HUDEP-2 (cell line): ENCODE data around the gene PNLIPRP1.

Experiments used
- DNase-seq, 76 experiments: peaks; one replicate each; lab custom pipeline; 2025; ENCODE audit not compliant: unreplicated experiment in 76 of 76; lab: John Stamatoyannopoulos, UW

The PNLIPRP1 gene

DNA sequence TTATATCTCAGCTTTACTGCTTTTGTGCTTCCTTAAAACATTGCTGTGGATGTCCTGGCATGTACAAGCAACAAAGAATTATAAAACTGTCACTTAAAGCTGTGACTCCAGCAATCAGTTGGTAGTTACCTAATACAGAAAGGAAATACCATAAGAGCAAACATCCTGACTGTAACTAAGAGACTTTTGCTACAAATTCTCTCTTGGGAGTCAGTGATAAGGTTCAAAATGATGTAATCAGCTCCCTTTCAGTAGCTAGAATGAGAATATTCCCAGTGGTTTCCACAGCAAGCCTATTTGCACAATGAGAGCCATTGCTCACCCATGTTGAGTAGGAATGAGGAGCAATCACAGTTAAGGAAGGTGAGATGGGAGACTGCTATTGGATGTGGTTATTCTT, 7.6 kb downstream of the PNLIPRP1 start:
- DNase-seq, result no peak

DNA sequence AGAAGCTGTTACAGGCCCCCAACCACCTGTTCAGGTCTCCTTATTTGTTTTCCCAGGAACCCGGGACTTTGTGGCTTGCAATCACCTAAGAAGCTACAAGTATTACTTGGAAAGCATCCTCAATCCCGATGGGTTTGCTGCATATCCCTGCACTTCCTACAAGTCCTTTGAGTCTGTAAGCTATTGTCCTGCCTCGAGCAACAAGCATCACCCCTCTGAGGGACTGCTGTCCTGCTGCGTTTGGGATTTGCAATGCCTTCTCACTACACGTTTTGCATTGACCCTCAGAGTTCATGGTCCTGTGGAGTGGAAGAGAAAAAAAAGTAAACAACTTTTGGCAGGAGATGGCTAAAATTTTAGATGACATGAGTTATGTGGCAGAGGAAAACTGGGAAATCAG, 9.2 kb downstream of the PNLIPRP1 start:
- no peak for DNase-seq

DNA sequence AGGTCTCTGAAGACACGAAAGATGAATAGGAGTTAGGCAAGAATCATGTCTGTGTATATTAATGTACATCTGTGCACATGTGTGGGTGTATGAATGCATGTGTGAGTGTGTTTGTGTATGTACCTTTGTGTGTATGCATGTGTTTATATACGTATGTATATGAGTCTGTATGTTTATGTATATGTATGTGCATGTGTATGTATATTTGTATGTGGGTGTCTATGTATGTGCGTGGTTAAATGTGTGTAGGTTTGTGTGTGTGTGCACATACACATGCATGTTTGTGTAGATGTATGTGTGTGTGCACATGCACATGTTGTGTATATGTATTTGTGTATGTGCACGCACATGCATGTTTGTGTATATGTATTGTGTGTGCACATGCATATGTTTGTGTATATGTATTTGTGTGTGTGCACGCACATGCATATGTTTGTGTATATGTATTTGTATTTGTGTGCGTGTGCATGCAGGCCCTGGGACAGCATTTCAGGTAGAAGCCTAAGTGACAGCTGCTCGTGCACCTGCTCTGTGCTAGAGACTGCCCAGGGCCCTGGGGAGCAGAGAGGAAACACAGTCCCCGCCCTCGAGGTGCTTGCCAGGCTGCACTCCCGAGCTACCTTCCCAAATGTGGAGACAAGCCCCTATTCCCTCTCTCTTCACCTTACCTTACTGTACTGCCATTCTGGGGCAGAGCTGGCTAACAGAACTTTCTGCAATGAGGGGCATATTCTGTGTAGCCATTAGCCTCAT, 12.1 kb downstream of the PNLIPRP1 start:
- DNase-seq, result no peak

DNA sequence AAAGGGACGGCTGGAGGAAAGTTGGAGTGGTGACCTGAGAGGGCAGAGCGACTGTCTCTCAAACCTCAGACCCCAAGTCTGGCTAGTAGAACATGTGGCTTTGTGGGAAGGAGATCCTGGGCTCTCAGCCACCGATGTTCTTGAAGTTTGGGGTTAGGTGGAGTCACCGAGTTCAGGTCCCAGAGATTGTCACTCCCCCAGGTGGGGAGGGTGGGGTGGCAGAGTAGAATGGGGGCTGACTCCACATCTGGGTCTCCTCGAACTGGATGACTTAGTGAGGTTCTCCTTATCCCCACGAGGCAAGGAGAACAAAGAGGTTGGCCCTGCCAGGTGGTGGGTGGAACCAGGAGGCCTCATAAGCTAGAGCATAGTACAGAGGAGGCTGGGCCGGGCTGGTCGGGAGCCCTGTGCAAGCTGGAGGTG, 15.3 kb downstream of the PNLIPRP1 start:
- DNase-seq, result no peak

DNA sequence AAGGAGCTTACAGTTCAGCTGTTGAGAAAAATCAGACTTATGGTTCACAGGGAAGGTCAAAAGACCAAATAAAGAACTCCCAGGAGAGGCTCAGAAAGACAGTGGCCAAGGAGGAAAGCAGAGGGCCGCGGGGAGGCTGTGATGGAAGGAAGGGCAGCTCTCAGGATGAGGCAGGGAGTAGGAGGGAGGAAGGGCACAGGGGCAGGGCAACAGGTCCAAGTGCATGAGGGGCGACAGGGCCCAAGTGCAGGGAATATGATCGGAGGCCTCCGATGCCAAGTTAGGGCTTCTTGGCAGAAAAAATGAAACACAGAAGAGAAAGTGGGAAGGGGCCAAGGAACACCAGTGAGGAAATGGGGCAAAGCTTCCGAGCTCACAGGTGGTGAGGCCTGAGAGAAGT, 16.6 kb downstream of the PNLIPRP1 start:
- DNase-seq, result no peak

DNA sequence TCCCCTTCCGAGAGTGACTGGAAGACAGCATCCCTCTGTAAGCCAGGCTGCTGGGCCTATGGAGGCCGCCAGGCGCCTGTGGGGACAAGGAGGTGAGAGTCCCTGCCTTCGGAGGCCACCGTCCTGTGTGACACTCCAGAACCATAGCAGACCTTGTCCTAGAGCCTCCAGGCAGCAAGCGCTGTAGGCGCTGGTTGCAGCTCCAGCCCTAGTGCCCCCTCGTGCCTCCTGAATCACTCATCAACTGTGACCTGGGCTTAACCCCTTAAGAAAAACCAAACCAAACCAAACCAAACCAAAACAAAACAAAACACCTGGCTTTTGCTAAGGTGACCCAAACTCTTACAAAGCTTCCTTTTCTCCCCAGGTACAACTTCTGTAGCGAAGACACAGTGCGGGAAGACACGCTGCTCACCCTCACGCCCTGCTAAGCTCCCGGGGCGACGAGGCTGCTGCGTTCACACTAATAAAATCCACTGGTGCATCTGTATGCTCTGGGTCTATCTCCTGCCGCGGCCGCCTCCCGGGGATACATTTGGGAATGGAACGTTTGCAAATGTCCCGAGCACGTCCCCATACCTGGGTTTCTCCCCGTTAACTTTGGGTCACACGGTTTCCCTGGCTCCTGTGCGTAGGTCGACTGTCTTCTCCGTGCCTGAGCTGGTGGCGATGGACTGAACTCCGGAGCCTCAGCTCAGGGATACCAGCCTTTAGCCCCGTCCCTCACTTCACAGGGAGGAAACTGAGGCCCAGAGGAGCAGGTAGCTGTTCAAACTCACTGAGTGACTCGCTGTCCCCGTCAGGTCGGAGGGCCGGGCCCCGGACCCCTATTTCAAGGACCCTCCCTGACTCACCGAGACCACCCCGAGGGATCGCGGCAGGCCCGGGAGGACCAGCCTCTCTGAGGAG, 18.2 kb downstream of the PNLIPRP1 start:
- no peak for DNase-seq

DNA sequence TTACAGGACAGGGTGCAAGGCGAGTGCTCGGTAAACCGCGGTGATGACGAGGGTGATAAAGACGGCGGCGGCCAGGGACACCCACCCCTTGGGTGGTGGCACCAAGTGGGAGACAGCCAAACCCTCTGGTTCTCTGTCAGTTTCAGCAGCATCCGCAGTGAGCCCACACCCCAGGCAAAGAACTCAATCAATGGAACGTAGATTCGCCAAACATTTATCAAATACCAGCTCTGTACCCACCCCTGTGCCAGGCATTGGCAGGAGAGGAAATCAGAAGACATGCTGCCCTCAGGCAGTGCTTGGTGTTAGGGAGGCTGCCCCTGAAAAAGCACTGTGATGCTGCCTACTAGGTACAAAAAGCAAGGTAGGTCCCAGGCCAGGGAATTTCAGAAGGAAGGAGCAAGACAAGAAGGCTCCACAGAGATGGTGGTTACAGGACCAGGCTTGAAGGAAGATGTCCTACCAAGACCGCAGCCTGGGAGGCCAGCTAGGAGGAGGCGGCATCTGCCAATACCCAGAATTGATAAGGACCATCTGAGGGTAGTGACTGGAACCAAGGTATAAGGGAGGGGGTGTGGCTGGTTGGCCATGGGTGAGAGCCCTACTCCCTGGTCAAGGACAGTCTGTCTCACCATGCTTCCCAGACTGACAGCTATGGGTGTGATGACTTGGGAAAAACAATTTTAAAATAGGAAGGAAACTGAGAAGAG, 19.8 kb downstream of the PNLIPRP1 start:
- no peak for DNase-seq

DNA sequence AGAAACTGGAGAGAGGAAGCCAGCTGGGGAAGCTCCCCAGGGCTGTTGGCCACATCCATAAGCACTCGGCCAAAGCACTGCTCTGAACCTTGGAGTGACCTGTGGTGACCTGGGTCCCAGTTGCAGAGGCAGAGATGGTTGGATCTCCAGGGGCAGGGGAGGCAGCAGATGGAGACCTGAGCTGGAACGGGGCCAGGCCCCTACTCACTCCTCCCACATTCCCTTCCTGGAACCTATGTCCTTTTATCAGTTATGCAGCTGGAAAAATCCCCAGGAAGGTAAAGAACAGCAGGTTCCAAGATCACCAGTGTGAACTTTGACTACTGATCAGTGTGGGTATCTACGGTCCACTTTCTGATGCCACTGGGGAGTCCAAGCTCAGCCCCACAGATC, 20.4 kb downstream of the PNLIPRP1 start:
- no peak for DNase-seq

DNA sequence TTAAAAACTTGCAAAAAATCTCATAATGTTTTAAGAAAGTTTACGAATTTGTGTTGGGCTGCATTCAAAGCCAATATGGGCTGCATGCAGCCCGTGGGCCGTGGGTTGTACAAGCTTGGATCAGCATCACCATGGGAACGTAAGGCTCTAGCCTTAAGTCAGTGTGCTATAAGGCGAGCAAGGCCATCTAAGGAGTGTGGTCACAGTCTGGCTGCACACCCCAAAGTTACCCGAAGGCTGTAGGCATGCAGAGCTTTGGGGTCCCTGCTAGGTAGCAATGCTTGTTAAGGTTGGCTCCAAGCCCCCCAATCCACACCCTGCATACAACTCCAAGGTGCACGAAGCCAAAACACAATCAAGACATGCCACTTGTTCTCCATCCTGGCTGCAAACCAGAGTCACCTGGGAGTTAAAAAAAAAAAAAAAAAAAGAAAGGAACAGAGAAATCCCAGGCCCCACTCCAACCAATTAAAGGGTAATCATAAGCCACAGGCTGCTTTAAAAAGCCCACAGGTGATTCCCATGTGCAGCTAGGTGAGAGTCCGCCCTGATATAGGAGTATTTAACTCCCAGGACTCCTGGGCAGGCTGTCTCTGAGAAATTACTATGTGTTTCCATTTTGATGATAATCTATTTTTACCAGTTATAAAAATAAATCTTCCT, 21.5 kb downstream of the PNLIPRP1 start:
- DNase-seq, result no peak

DNA sequence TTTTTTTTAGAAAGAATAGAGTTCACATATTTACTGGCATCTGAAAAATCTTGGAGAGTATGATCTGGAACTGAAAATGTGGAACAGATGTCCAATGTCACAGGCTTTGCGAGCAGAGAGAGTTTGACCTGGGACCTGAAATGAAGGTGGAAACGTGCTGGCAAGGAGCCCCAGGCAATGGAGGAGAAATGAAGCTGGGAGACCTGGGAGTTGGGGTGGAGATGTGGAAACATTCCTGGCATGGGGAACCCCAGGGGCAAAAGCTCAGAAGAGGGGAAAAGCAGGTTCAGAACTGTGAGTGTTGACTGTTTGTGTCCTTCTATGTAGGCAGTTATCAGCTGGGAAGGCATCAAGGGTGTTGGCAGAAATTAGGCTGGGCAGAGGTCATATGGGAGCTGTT, 22.7 kb downstream of the PNLIPRP1 start:
- no peak for DNase-seq

DNA sequence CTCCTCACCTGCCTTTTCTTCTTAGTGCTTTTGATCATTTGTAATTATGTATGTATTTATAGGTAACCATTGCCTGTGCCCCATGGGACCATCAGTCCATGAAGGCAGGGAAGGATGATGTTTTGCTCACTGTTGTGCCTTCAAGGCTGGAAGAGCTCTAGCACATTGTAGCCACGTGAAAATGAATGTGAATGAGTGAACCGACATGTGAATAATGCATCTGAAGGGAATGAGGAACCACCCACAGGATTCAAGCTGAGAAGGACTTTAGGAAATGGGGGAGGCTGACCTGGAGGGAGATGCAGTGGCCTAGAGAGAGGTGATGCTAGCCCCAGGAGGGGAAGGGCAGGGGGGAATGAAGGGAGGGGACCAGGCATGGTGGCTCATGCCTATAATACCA, 24.0 kb downstream of the PNLIPRP1 start:
- no peak for DNase-seq

DNA sequence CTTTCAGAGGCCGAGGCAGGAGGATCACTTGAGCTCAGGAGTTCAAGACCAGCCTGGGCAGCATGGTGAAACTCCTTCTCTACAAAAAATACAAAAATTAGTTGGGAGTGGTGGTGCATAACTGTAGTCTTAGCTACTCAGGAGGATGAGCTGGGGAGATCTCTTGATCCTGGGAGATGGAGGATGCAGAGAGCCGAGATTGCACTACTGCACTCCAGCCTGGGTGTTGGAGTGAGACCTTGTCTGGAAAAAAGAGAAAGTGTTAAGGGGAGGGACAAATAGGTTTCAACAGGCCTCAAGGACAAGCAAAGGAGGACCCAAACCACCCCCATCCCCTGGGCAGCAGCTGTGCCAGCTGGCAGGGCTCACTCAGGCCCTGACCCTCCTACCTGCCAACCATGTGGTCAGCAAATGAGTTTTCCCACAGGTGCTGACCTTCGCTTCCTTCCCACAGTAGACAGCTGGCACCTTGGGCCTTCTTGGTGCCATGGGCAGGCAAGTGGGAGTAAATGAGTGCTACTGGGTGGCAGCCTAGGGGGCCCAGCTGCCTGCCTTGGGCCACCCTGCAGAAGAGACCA, 24.5 kb downstream of the PNLIPRP1 start:
- DNase-seq, result no peak

DNA sequence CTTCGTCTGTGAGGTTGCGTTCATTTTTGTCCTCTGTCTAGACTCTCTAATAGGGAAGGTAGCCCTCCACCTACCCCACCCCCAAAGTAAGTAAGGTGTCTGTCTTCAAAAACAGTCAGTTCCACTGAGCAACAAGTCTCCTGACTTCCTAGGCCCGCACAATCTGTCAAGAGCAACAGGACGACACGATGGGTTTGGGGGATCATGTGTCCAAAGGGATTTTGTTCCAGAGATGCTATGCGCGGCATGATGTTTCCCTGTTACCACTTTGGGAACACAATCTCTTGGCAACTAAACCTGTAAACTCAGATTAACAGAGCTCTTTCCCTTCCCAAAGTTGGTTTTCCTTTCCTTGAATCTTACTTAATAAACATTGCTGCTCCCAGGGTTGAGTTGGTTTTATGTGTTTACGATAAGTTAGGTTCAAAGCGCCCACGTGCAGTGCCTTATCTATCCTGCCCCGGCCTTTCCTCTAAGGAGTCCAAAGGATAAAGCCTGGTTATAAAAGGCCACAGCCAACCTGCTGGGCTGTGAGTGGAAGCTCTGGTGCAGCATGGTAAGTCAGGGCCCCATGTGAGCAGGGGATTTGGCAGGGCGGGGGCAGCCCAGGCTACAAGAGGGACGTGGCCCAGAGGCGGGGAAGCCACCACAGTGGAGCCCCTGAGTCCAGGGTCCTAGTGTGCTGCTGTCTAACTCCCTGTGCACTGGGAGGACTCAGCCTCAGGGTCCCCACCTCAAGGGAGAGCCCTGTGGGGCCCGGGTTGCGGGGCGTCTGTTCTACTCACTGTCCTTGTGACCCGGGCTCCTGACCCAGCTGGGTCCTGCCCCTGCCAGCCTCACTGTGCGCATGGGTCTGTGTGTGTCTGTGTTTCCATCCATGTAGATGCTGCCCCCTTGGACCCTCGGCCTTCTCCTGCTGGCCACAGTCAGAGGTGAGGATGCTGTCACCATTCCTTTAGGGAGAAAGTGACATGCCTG, 30.0 kb downstream of the PNLIPRP1 start, which contains the start of gene PNLIPRP2:
Gene PNLIPRP2 (plus strand): TSS at position 531 of the 978 bp plus-strand sequence.
- DNase-seq, result no peak

DNA sequence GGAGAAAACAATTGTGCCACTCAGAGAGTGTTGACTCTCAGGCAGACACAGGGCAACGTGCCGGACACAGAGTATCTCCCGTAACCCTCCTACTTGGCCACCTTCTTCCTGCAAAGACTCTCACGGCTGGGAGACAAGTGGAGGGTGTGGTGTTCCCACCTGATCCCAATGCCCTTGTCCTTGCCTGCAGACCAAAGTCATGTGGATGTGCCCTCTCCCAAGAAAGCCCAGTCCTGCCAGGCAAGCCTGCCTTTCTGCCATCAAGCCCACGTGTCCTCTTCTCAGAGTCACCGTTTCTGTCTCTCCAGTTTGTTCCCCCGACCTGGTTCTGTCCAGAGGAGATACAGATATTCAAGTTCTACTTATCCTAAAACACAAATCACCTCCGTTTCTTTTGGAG, 30.7 kb downstream of the PNLIPRP1 start:
- no peak for DNase-seq

DNA sequence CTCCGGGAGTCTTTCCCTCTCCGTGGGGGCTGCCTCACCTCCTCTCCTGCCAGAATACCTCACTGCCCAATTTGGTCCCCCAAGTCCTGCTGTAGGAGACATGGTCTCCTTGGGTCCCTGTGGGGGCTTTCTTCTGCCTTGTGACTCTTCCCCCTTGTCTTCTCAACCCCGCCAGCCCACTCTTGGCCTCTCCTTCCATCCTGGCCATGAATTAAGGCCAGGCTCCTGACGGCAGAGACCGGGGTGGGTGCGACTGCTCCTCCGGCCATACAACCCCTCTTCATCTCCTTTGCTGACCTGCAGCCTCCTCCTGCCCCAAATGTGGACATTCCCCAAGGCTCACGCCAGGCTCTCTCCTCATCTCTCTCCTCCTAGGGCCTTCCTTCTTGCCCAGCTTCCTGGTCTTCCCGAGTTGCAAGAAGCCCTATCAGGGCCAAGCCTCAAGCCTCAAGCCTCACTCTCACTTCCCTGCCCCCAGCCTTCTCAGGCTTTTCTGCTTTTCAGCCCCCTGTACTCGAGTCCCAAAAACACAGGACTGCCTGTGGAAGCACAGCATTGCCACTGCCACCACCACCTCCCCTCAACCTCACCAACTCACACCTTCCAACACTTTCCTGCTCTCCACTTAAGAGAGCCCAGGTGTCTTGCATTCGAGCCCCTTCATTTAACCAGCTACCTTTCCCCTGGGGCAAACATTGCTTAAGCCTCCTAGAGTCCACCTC, 31.3 kb downstream of the PNLIPRP1 start:
- no peak for DNase-seq

DNA sequence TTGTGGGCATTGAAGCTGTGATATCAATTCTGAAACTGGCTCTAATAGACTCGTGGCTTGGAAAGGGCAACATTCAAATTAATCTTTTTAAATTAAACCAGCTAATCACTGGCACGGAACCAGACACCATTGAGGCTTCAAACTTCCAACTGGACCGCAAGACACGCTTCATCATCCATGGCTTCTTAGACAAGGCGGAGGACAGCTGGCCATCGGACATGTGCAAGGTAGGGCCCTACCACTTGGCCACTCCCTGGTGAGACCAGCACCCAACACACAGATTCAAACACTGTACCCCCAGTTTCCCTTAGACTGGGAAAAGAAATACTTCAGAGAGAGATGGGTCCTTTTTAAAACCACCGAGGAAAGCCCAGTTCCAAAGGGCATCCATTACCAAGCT, 35.1 kb downstream of the PNLIPRP1 start:
- DNase-seq, result no peak

DNA sequence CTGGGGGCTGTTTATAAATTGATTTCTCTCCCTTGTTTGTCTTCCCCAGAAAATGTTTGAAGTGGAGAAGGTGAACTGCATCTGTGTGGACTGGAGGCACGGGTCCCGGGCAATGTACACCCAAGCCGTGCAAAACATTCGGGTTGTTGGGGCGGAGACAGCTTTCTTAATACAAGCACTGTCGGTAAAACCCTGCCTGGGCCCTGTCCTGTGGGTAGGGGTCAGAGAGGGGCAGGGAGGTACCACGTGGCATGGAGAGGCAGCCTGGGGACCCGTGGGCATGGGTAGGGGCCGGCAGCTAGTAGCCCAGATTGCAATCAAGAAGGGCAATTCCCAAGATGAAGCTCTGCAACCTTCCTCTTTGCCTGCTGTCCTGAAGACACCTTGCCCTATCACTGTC, 36.1 kb downstream of the PNLIPRP1 start:
- DNase-seq, result no peak

DNA sequence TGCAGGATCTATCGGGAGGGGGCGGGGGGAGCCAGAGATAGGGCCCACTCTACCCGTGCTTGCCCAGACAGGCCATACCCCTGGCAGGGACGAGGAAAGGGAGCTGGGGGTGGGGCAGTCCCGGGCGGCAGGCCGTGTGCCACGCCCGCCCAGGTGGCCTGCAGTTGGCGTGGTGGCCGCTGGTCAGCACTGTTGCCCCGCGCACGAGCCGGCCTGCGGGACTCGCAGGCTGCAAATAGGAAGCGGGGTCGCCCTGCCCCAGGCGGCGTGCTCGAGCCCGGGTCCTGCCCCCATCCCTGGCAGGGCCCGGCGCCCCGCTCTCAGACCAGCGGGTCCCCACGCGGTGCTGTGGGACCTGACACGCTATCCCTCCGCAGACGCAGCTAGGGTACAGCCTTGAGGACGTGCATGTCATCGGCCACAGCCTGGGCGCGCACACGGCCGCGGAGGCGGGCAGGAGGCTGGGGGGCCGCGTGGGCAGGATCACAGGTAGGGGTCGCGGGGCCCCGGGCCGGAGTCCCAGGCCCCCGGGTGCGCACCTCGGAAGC, 36.7 kb downstream of the PNLIPRP1 start:
- DNase-seq, result no peak
